ENCODE results near the gene TP73. TPM values are rescaled to one million over a fixed set of nuclear protein-coding genes. Genes with fewer than 3 reads are reported as not detected.

TP73 gene
- total RNA-seq, 1 experiment from 2014 or later, result 19.2 TPM

DNA sequence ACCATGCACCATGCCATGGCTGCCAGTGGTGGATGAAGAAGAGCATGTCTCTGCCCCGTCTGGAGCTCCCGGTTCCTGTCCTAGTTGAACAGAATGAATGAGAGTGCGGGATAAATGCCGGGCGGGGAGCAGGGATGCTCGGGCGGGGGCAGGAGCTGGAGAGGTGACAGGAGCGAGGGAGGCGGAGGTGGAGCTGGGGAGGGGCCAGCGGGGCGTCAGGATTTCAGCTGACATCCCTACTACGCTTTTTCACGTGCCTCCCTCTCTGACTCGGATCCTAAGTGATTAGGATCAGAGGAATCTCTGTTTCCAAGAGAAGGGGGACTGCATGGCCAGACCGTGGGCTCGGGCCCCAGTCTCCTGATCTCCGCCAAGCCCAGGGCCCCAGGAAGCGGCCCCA is 47.3 kb downstream of the TP73 start:
- no peak overlapping the region for H3K27ac ChIP-seq (ENCODE audit: low read depth, low read length)
- POLR2A ChIA-PET, result no interaction called here
- H2AFZ ChIP-seq (ENCODE audit: low read depth, low read length, poor library complexity, severe bottlenecking), result no peak overlapping the region

More for the DNA sequence above, 47.3 kb downstream of the TP73 start:
- Histone ChIP-seq H3K9me2 (ENCODE audit: insufficient read depth) (no peaks in the 10 kb centered on the region), H3K79me2 (ENCODE audit: insufficient read depth, low read length) (no peaks in the 10 kb centered on the region), H3K36me3 (ENCODE audit: control insufficient read depth in 1 of 2, insufficient read depth in 2 of 2, low read length in 2 of 2) (no peaks in the 10 kb centered on the region), H3K9me3 (ENCODE audit: control insufficient read depth in 1 of 2, insufficient read depth in 1 of 2, low read depth in 1 of 2, low read length in 2 of 2) (no peaks in the 10 kb centered on the region), H4K20me1 (ENCODE audit: insufficient read depth) (no peaks in the 10 kb centered on the region), H3K4me3 (replicated peaks in 1 of 2; ENCODE audit: low read depth in 1 of 2, low read length in 2 of 2) (no peak overlapping the region), H3K4me1 (ENCODE audit: control insufficient read depth in 1 of 2, insufficient read depth in 2 of 2, low read length in 2 of 2) (no peaks in the 10 kb centered on the region), H3K27me3 (ENCODE audit: insufficient read depth, low read length) (no peaks in the 10 kb centered on the region), H3K4me2 (ENCODE audit: low read length) (no peak overlapping the region), H3K9ac (ENCODE audit: low read length) (no peak overlapping the region)
- DNase-seq (ENCODE audit: low read depth, low spot score), result no peak
- ChIA-PET RAD21 (ENCODE audit: low non-redundant PET in 1 of 2, low total read pairs in 2 of 2, uncharacterized antibody in 2 of 2, unreplicated experiment in 2 of 2) (no interaction called here), CTCF (no interaction called here)
- TF ChIP-seq, protein P1, sequence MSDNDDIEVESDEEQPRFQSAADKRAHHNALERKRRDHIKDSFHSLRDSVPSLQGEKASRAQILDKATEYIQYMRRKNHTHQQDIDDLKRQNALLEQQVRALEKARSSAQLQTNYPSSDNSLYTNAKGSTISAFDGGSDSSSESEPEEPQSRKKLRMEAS (IDR thresholded peaks at IDR 0.05), result no peak
- no peak for TF ChIP-seq ZNF274 (IDR thresholded peaks at IDR 0.05; ENCODE audit: low read depth, low read length)
- TF ChIP-seq JUND (IDR thresholded peaks at IDR 0.05), result no peak
- TF ChIP-seq, protein P2, sequence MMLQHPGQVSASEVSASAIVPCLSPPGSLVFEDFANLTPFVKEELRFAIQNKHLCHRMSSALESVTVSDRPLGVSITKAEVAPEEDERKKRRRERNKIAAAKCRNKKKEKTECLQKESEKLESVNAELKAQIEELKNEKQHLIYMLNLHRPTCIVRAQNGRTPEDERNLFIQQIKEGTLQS (IDR thresholded peaks at IDR 0.05), result no peak
- TF ChIP-seq EGR1 (IDR thresholded peaks at IDR 0.05; ENCODE audit: low read depth), result no peak
- TF ChIP-seq, protein P3, sequence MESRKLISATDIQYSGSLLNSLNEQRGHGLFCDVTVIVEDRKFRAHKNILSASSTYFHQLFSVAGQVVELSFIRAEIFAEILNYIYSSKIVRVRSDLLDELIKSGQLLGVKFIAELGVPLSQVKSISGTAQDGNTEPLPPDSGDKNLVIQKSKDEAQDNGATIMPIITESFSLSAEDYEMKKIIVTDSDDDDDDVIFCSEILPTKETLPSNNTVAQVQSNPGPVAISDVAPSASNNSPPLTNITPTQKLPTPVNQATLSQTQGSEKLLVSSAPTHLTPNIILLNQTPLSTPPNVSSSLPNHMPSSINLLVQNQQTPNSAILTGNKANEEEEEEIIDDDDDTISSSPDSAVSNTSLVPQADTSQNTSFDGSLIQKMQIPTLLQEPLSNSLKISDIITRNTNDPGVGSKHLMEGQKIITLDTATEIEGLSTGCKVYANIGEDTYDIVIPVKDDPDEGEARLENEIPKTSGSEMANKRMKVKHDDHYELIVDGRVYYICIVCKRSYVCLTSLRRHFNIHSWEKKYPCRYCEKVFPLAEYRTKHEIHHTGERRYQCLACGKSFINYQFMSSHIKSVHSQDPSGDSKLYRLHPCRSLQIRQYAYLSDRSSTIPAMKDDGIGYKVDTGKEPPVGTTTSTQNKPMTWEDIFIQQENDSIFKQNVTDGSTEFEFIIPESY (IDR thresholded peaks at IDR 0.05; ENCODE audit: extremely low read depth, insufficient replicate concordance, low read length), result no peak
- no peak for TF ChIP-seq ZFX (IDR thresholded peaks at IDR 0.05)
- TF ChIP-seq POLR2A (IDR thresholded peaks at IDR 0.05; ENCODE audit: borderline replicate concordance, extremely low read depth, insufficient read depth, insufficient read length), result no peak
- TF ChIP-seq SIN3A (IDR thresholded peaks at IDR 0.05; ENCODE audit: low read depth), result no peak
- TF ChIP-seq YY1 (IDR thresholded peaks at IDR 0.05; ENCODE audit: extremely low read depth, insufficient replicate concordance, low read depth, low read length), result no peak
- TF ChIP-seq SRF (IDR thresholded peaks at IDR 0.05; ENCODE audit: low read depth), result no peak
- TF ChIP-seq RAD21 (IDR thresholded peaks at IDR 0.05; ENCODE audit: low read depth), result no peak
- no peak for TF ChIP-seq CEBPB (IDR thresholded peaks at IDR 0.05; ENCODE audit: low read depth)
- intact Hi-C loops (cut with micrococcal nuclease), result no loop called here
- no peak for ATAC-seq
- BruUV-seq (replicated peaks), result no TSS peak
